GM18907 (cell line): Measurements from ENCODE around the gene TRAPPC3L.

Experiments
- ATAC-seq: cut with Tn5 transposase; IDR thresholded peaks from one replicate; pipeline ENCODE4 v1.9.1; 2021; ENCODE audit warnings: mild to moderate bottlenecking, moderate library complexity; ENCODE audit not compliant: unreplicated experiment

Gene TRAPPC3L

GRCh38 chr6:116471531-116471930, 74.0 kb downstream of the TRAPPC3L start:
- ATAC-seq: no peak

- ATAC-seq: no peak
Observed at GRCh38 chr6:116468293-116468692, 77.2 kb downstream of the TRAPPC3L start.

GRCh38 chr6:116467514-116467913, 78.0 kb downstream of the TRAPPC3L start:
- no peak for ATAC-seq

- no peak for ATAC-seq
Observed at GRCh38 chr6:116467096-116467495, 78.4 kb downstream of the TRAPPC3L start.

GRCh38 chr6:116465246-116465645, 80.2 kb downstream of the TRAPPC3L start:
- no peak for ATAC-seq

- no peak for ATAC-seq
Observed at GRCh38 chr6:116463301-116463700, 82.2 kb downstream of the TRAPPC3L start.

GRCh38 chr6:116461932-116462885, 83.3 kb downstream of the TRAPPC3L start:
- peak; percentile 89 for ATAC-seq

- peak; percentile 3 for ATAC-seq
Observed at GRCh38 chr6:116461331-116461931, 84.1 kb downstream of the TRAPPC3L start, which contains the start of gene CALHM6. Gene CALHM6 (plus strand): TSS chr6:116461375. CDS start chr6:116461930, 555 bp downstream.

GRCh38 chr6:116459927-116460326, 85.6 kb downstream of the TRAPPC3L start:
- ATAC-seq: no peak

GRCh38 chr6:116458264-116458663, 87.2 kb downstream of the TRAPPC3L start:
- no peak for ATAC-seq

GRCh38 chr6:116456927-116457326, 88.6 kb downstream of the TRAPPC3L start:
- ATAC-seq: no peak

- no peak for ATAC-seq
Observed at GRCh38 chr6:116456106-116456505, 89.4 kb downstream of the TRAPPC3L start.

- ATAC-seq: no peak
Observed at GRCh38 chr6:116452531-116452930, 93.0 kb downstream of the TRAPPC3L start.

- no peak for ATAC-seq
Observed at GRCh38 chr6:116451916-116452315, 93.6 kb downstream of the TRAPPC3L start.

- peak; percentile 95 for ATAC-seq
Observed at GRCh38 chr6:116450769-116451740, 94.4 kb downstream of the TRAPPC3L start.

GRCh38 chr6:116450185-116450710, 95.2 kb downstream of the TRAPPC3L start:
- ATAC-seq: no peak

GRCh38 chr6:116449565-116449964, 95.9 kb downstream of the TRAPPC3L start:
- no peak for ATAC-seq

- ATAC-seq: no peak
Observed at GRCh38 chr6:116447496-116448011, 97.9 kb downstream of the TRAPPC3L start.

- ATAC-seq: no peak
Observed at GRCh38 chr6:116447052-116447451, 98.4 kb downstream of the TRAPPC3L start.

GRCh38 chr6:116446399-116446798, 99.1 kb downstream of the TRAPPC3L start:
- no peak for ATAC-seq
